GM10248 (cell line): Measurements from ENCODE around the gene CACNA1C.

Experiments used
- CTCF ChIA-PET: fragments of 300-600 bp; sonication (Branson Sonifier 250); formaldehyde crosslinking; extraction: SDS; loops from one replicate; lab custom pipeline; 2021; ENCODE audit warnings: antibody characterized with exemption; lab: Yijun Ruan, JAX
- POLR2A ChIA-PET: fragments of 350-650 bp; sonication (Branson Sonifier 250); formaldehyde crosslinking; extraction: SDS; loops from one replicate; lab custom pipeline; 2020; ENCODE audit warnings: antibody characterized with exemption; lab: Yijun Ruan, JAX
- DNase-seq: peaks from one replicate; pipeline ENCODE4 v3.0.0; 2012; ENCODE audit errors: extremely low spot score
- TF ChIP-seq, protein P1 (sequence below): IDR thresholded peaks from 2 replicates; pipeline ENCODE4 v1.5.1; 2012; ENCODE audit warnings: mild to moderate bottlenecking, low read depth; ENCODE audit errors: extremely low read depth, missing control alignments, control extremely low read depth

CACNA1C gene

DNA sequence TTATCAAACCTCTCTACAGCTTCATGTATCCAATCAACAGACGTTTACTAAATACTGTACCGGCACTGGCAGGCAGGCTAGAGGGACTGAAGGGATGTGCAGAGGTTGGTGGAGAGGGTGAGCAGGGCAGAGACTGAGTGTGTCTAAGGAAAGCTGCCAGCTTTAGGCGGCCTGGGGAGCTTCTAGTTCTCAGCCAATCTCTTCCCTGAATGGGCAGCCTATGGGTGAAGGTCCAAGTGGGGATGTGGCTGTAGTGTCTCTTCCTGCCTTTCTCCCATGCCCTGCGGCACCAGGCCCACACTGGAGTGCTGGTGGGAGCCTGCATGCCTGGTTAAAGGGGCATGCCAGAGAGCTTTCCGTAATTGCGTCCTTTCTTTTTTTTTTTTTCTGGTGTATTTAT, 239.8 kb downstream of the CACNA1C start:
- ChIA-PET POLR2A (no interaction called here), CTCF (interaction anchor here (1.6 to 2.9 kb wide), 4 partner anchors 12 to 20 kb away, joined by 3 to 24 read pairs (median 7); no protein-coding TSS in a partner anchor)
- TF ChIP-seq, protein P1, sequence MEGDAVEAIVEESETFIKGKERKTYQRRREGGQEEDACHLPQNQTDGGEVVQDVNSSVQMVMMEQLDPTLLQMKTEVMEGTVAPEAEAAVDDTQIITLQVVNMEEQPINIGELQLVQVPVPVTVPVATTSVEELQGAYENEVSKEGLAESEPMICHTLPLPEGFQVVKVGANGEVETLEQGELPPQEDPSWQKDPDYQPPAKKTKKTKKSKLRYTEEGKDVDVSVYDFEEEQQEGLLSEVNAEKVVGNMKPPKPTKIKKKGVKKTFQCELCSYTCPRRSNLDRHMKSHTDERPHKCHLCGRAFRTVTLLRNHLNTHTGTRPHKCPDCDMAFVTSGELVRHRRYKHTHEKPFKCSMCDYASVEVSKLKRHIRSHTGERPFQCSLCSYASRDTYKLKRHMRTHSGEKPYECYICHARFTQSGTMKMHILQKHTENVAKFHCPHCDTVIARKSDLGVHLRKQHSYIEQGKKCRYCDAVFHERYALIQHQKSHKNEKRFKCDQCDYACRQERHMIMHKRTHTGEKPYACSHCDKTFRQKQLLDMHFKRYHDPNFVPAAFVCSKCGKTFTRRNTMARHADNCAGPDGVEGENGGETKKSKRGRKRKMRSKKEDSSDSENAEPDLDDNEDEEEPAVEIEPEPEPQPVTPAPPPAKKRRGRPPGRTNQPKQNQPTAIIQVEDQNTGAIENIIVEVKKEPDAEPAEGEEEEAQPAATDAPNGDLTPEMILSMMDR, result no peak
- no peak for DNase-seq

DNA sequence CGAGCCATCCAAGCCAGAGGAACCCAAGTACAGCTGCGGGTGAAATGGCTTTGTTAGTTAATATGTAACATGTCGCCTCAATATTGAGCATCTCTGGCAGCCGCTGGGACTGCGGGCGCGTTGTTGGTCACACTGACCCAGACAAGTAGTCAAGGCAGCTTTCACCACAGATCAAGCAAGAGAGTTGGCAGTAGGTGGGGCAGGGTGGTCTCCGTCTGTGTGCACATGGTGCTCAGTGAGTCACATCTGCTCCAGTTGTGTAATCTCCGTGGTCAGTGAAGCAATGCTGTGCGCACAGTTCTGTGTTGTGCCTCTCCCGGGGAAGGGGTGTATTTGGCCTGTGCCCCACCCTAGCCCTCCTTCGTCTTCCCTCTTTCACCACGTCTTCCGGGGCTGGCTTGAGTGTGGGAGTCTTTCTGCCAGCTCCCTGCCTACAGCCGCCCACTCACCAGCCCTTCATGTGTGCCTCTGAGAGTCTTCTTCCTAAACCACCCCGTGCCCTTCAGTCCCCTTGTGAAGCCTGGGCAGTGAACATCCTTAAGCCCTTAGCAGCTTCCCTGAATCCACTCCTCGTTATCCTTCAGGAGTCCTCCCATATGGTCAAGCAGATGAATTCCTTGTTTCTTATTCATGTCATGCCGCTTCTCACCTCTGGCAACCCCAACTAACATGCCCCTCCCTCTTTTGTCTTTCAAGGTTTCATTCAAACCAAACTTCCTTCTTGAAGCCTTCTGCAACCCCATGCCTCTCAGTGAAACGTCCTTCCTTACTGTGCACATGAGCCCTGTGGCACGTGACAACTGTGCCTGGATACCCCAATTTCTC, 242.1 kb downstream of the CACNA1C start:
- TF ChIP-seq, protein P1, result no peak
- ChIA-PET CTCF (interaction anchor here (1.0 to 2.9 kb wide), 3 partner anchors 9 to 18 kb away, joined by 3 to 7 read pairs (median 3); no protein-coding TSS in a partner anchor), POLR2A (no interaction called here)
- no peak for DNase-seq

- TF ChIP-seq, protein P1, result no peak
- ChIA-PET CTCF (no interaction called here), POLR2A (no interaction called here)
- no peak for DNase-seq
Observed at GRCh38 chr12:2295941-2296461, 243.2 kb downstream of the CACNA1C start.

DNA sequence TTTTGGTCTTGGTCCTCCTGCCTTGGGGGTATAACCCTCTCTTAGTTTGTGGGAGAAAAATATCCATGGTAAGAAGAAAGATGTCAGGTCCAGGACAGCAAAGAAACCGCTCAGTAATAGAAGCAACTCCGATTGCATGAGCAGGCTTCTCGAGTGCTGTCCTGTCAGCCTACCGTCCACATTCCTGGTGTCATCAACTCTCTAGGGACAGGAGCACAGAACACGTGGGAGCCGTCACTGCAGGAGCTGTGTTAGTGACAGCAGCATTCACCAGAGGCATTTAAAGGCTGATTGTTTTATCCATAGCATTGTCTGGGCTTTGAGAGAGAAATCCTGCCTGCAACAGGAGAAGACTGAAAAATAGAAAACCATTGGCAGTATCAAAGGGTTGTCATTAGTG, 244.2 kb downstream of the CACNA1C start:
- ChIA-PET CTCF (no interaction called here), POLR2A (no interaction called here)
- TF ChIP-seq, protein P1, result no peak
- DNase-seq, result no peak

- TF ChIP-seq, protein P1, result no peak
- no peak for DNase-seq
- ChIA-PET CTCF (no interaction called here), POLR2A (no interaction called here)
Observed at GRCh38 chr12:2297658-2298057, 244.9 kb downstream of the CACNA1C start.

GRCh38 chr12:2298556-2299200, 245.9 kb downstream of the CACNA1C start:
- TF ChIP-seq, protein P1, result no peak
- POLR2A ChIA-PET, result no interaction called here
- CTCF ChIA-PET, result interaction anchor here (1.1 kb wide), 1 partner anchor 241 kb away, joined by 3 read pairs; no protein-coding TSS in a partner anchor
- no peak for DNase-seq
